GM06990 (cell line): Measurements from ENCODE around the gene SPEN.

Experiments used
- DNase-seq: peaks from one replicate; pipeline ENCODE4 v3.0.0-alpha.2; 2011; ENCODE audit not compliant: insufficient read length; ENCODE audit errors: extremely low read depth
- H3K27me3 ChIP-seq: replicated peaks from 2 replicates; pipeline ENCODE4 v1.6.0; 2011; ENCODE audit warnings: low read length; ENCODE audit not compliant: control insufficient read depth, insufficient read depth
- H3K36me3 ChIP-seq: 2 replicates; pipeline ENCODE4 v1.5.1; 2011; ENCODE audit warnings: low read length; ENCODE audit not compliant: control insufficient read depth, insufficient read depth
- H3K4me3 ChIP-seq: replicated peaks from 2 replicates; pipeline ENCODE4 v1.5.1; 2011; ENCODE audit warnings: low read depth, mild to moderate bottlenecking, control low read depth, low read length
- TF ChIP-seq, protein P1 (sequence below): IDR thresholded peaks from 2 replicates; pipeline ENCODE4 v1.5.1; 2011; ENCODE audit warnings: low read length, control low read depth, mild to moderate bottlenecking, inconsistent platforms; ENCODE audit not compliant: insufficient read depth, poor library complexity, severe bottlenecking

Gene SPEN

DNA sequence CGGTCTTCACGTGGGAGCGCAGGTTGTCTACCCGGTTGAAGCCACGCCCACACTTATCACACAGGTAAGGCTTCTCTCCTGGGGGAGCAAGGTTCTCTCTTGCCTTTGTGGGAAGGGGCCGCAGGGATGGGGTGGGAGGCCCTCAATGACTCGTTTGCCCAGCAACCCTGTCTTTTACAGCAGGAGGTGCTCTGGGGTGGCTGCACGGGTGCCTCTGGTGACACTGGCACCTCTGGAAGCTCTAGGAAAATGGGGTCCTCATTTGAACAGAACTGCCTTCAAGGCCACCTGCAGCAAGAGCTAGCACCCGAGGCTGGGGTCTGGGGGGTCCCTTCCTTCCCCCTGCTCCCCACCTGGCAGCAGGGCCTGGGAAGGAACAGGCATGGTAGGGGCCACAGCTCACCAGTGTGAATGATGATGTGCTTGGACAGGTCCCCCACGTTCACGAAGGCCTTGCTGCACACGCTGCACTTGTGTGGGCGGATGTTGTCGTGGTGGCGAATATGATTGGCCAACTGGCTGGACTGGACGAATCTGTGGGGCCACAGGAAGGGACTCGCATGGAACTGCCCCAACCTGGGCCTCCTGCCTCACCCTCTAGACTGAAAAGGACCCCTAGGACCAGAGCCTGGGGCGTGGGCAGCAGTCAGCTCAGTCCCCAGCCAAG, 95.3 kb downstream of the SPEN start:
- H3K36me3 ChIP-seq: peaks cover 59% of the 10 kb centered on the region
- H3K27me3 ChIP-seq: no peaks in the 10 kb centered on the region
- H3K4me3 ChIP-seq: no peak overlapping the region
- TF ChIP-seq, protein P1, sequence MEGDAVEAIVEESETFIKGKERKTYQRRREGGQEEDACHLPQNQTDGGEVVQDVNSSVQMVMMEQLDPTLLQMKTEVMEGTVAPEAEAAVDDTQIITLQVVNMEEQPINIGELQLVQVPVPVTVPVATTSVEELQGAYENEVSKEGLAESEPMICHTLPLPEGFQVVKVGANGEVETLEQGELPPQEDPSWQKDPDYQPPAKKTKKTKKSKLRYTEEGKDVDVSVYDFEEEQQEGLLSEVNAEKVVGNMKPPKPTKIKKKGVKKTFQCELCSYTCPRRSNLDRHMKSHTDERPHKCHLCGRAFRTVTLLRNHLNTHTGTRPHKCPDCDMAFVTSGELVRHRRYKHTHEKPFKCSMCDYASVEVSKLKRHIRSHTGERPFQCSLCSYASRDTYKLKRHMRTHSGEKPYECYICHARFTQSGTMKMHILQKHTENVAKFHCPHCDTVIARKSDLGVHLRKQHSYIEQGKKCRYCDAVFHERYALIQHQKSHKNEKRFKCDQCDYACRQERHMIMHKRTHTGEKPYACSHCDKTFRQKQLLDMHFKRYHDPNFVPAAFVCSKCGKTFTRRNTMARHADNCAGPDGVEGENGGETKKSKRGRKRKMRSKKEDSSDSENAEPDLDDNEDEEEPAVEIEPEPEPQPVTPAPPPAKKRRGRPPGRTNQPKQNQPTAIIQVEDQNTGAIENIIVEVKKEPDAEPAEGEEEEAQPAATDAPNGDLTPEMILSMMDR: no peak
- no peak for DNase-seq

DNA sequence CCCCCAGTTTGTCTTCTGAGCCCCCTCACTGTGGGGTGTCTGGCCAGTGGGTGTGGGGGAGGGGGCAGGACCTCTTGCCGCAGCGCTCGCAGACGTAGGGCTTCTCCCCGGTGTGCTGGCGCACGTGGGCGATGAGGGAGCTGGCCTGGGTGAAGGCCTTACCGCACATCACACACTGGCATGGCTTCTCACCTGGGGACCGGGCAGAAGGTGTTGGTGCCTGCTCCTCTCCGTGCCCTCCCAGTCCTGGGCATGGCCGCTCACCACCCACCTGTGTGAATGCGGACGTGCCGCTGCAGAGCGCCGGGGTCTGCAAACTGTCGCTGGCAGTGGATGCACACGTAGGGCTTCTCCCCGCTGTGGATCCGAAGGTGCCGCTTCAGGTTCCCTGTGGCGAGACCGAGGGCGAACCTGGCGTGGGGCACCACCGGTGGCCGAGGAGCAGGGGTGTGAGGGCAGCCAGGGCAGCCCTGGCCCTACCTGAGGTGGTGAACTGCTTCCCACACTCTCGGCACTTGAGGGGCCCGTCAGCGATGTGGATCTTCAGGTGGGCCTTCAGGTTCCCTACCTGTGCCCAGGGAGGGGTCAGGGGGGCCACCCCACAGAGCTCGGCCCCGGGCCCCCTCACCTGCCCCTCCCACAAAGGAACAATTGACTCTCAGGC, 96.0 kb downstream of the SPEN start:
- H3K27me3 ChIP-seq: no peaks in the 10 kb centered on the region
- H3K4me3 ChIP-seq: no peak overlapping the region
- no peak for DNase-seq
- peaks cover 57% of the 10 kb centered on the region for H3K36me3 ChIP-seq
- TF ChIP-seq, protein P1: no peak

DNA sequence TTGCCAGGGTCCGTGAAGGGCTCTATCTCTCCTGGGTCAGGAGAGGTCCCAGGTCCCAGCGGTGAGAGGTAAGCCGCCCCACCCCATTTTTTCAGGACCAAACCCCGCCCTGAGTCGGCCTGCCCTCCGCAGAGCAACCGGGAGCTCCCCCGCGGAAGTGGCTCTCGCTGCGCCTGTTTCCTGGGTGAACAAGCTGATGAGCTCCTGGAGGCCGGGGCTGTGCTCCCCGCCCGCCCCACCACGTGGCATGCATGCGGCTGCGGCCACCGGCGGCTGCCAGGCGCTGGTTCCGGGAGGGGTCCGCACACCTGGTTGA, 96.4 kb downstream of the SPEN start:
- TF ChIP-seq, protein P1: no peak
- no peaks in the 10 kb centered on the region for H3K27me3 ChIP-seq
- DNase-seq: no peak
- no peak overlapping the region for H3K4me3 ChIP-seq
- H3K36me3 ChIP-seq: peaks cover 54% of the 10 kb centered on the region

DNA sequence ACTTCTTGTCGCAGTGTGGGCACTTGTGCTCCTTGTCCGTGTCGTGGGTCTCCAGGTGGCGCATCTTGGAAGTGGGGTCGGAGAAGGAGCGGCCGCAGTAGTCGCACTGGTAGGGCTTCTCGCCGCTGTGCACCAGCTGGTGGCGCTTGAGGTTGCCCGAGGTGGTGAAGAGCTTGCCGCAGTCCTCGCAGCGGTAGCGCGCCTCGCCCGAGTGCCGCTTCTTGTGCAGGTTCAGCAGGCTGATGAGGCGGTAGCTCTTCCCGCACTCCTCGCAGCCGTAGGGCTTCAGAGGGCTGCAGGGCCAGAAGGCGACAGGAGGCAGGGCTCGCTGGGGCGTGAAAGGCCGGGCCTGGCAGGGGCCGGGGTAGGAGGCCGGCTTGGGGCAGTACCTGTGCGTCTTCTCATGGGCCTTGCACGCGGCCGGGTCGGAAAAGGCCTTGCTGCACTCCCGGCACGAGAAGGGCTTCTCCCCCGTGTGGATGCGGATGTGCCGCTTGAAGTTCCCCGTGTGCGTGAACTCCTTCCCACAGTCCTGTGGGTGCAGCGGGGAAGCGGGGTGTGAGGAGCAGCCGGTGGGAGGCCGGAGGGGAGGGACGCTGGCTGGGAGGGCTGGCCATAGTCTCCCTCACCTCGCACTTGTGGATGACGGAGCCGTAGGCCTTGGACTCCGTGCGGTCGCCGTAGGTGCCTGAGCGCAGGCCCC, 97.0 kb downstream of the SPEN start:
- no peak for DNase-seq
- H3K27me3 ChIP-seq: no peaks in the 10 kb centered on the region
- TF ChIP-seq, protein P1: no peak
- H3K4me3 ChIP-seq: no peak overlapping the region
- peaks cover 54% of the 10 kb centered on the region for H3K36me3 ChIP-seq

DNA sequence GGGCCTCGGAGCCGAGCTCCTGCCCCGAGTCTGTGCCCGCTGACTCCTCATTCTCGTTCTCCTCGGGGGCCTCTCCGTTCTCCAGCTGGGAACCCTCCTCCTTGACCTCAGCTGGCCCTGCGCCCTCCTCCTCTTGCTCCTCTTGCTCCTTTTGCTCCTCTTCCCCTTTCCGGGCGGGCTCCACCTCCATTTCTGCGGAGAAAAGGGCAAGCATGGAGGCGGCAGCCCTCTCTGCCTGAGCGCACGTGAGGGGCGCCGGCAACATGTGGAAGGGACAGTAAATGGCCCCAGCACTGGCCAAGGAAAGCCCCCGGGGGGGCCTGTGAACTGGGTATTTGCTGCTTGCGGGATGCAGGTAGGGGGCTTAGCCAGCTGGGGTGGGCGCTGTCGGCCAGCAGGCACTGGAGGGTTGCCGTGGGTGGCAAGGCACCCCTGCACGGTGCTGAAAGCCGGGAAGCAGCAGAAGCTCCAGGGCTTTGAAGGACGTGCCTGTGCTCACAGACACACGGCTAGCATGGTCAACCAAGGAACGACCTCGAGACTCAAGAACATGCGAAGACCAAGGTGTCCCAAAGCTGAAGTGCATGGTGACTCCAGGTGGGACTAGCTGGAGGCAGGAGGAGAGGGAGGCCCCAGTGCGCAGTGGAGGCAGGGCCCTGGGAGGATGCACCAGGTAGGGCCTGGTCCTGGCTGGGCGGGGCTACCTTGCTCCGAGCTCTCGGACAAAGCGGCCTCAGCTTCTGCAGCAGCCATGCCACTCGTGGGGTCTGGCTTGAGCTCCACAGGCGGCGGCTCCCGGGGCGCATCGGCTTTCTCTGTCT, 97.7 kb downstream of the SPEN start:
- TF ChIP-seq, protein P1: no peak
- Histone ChIP-seq H3K36me3 (peaks cover 54% of the 10 kb centered on the region), H3K27me3 (no peaks in the 10 kb centered on the region), H3K4me3 (no peak overlapping the region)
- DNase-seq: no peak
